ENCODE data around the gene GPC5. TPM values are rescaled to one million over a fixed set of nuclear protein-coding genes. Genes with fewer than 3 reads are reported as not detected.

GPC5 gene
- total RNA-seq, 1 experiment from 2014 or later = 0.26 TPM

DNA sequence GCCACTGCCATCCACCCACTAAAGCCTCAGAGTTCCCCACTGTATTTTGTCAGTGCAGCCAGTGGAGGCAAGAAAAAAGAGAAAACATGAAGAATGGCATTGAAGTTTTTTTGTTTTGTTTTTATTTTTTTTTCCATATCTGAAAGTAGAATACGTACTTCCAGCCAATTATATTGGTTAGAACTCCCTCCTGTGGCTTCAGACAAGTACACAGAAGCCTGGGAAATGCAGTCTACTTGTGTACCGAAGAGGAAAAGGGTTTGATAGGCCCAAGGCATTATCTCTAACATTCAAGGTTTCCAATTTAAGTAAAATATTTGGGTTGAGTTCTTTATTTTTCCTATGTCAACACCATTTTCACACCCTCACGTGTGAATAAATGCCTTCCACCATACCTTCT, 1131.9 kb downstream of the GPC5 start:
- no TSS peak for BruUV-seq (replicated peaks)
- intact Hi-C loops (cut with micrococcal nuclease; ENCODE audit: unreplicated experiment) = no loop called here
- H3K36me3 ChIP-seq (ENCODE audit: control insufficient read depth, insufficient read depth, low read length) = no peaks in the 10 kb centered on the region
- ChIA-PET POLR2A (no interaction called here), CTCF (no interaction called here)
- H3K9me3 ChIP-seq (ENCODE audit: control insufficient read depth, insufficient read depth, low read depth, low read length) = no peaks in the 10 kb centered on the region
- ATAC-seq = no peak
- no peaks in the 10 kb centered on the region for H3K4me1 ChIP-seq (ENCODE audit: control insufficient read depth, insufficient read depth, low read length)
- TF ChIP-seq SIN3A (IDR thresholded peaks at IDR 0.05; ENCODE audit: borderline replicate concordance, insufficient read depth, low read depth, low read length) (no peak), TCF7L2 (IDR thresholded peaks at IDR 0.05; ENCODE audit: low read depth, low read length) (no peak), POLR2AphosphoS5 (IDR thresholded peaks at IDR 0.05; ENCODE audit: low read depth, low read length) (no peak)
- TF ChIP-seq, protein P1, sequence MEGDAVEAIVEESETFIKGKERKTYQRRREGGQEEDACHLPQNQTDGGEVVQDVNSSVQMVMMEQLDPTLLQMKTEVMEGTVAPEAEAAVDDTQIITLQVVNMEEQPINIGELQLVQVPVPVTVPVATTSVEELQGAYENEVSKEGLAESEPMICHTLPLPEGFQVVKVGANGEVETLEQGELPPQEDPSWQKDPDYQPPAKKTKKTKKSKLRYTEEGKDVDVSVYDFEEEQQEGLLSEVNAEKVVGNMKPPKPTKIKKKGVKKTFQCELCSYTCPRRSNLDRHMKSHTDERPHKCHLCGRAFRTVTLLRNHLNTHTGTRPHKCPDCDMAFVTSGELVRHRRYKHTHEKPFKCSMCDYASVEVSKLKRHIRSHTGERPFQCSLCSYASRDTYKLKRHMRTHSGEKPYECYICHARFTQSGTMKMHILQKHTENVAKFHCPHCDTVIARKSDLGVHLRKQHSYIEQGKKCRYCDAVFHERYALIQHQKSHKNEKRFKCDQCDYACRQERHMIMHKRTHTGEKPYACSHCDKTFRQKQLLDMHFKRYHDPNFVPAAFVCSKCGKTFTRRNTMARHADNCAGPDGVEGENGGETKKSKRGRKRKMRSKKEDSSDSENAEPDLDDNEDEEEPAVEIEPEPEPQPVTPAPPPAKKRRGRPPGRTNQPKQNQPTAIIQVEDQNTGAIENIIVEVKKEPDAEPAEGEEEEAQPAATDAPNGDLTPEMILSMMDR (IDR thresholded peaks at IDR 0.05) = no peak
- TF ChIP-seq, protein P2, sequence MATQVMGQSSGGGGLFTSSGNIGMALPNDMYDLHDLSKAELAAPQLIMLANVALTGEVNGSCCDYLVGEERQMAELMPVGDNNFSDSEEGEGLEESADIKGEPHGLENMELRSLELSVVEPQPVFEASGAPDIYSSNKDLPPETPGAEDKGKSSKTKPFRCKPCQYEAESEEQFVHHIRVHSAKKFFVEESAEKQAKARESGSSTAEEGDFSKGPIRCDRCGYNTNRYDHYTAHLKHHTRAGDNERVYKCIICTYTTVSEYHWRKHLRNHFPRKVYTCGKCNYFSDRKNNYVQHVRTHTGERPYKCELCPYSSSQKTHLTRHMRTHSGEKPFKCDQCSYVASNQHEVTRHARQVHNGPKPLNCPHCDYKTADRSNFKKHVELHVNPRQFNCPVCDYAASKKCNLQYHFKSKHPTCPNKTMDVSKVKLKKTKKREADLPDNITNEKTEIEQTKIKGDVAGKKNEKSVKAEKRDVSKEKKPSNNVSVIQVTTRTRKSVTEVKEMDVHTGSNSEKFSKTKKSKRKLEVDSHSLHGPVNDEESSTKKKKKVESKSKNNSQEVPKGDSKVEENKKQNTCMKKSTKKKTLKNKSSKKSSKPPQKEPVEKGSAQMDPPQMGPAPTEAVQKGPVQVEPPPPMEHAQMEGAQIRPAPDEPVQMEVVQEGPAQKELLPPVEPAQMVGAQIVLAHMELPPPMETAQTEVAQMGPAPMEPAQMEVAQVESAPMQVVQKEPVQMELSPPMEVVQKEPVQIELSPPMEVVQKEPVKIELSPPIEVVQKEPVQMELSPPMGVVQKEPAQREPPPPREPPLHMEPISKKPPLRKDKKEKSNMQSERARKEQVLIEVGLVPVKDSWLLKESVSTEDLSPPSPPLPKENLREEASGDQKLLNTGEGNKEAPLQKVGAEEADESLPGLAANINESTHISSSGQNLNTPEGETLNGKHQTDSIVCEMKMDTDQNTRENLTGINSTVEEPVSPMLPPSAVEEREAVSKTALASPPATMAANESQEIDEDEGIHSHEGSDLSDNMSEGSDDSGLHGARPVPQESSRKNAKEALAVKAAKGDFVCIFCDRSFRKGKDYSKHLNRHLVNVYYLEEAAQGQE (IDR thresholded peaks at IDR 0.05; ENCODE audit: insufficient read depth in 1 of 2, low read depth in 2 of 2, low read length in 1 of 2) = no peak
- in situ Hi-C loops (cut with HindIII; ENCODE audit: low pct_unique_long_range_greater_than_20kb, low sequenced_read_pairs) = no loop called here
- no peak for DNase-seq (ENCODE audit: low read depth, low spot score)
- H3K4me3 ChIP-seq (ENCODE audit: low read depth in 2 of 2, low read length in 2 of 2) = no peak overlapping the region
- no peak overlapping the region for H3K27ac ChIP-seq (ENCODE audit: low read length)
- H3K27me3 ChIP-seq (ENCODE audit: control insufficient read depth, insufficient read depth, low read length) = no peaks in the 10 kb centered on the region

DNA sequence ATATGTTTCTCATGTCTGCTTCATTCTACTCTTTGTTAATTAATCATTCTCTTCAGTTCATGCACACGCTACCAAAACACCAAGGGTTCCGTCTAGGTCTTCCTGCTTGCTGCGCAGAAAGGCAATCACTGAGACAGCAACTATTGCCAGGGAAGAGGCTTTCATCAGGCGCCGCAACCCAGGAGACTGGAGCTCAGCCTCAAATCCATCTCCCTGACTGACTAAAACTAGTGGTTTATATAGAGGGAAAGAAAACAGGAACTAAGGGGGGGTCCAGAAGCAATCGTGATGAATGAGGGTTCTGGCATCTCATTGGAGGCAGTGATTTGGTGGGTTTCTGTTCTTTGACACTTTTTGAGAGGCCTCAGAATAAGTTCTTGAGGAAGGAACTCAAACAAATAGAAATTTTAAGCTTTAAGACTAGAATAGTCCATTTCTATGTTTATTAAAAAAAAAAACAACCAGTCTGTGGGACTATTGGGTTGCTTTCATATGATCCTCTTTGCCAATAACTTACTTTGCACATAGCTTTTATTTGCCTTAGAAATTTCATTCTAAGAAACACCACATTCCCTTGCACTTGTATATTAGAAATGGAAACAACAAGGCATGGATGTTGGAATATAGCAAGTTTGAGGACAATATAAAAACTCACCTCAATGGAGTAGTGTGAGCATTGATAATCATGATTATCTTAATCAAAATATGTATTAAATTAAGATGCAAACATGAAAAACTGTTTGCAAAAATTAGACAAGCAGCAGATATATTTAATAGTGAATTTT, 1137.0 kb downstream of the GPC5 start:
- Histone ChIP-seq H3K4me3 (ENCODE audit: low read depth in 2 of 2, low read length in 2 of 2) (no peak overlapping the region), H3K27ac (ENCODE audit: low read length) (no peak overlapping the region), H3K9me3 (ENCODE audit: control insufficient read depth, insufficient read depth, low read depth, low read length) (no peaks in the 10 kb centered on the region), H3K4me1 (ENCODE audit: control insufficient read depth, insufficient read depth, low read length) (no peaks in the 10 kb centered on the region), H3K27me3 (ENCODE audit: control insufficient read depth, insufficient read depth, low read length) (no peaks in the 10 kb centered on the region), H3K36me3 (ENCODE audit: control insufficient read depth, insufficient read depth, low read length) (no peaks in the 10 kb centered on the region)
- DNase-seq (ENCODE audit: low read depth, low spot score) (no peak), ATAC-seq (no peak)
- POLR2A ChIA-PET = no interaction called here
- no TSS peak for BruUV-seq (replicated peaks)
- TF ChIP-seq, protein P2 (IDR thresholded peaks at IDR 0.05; ENCODE audit: insufficient read depth in 1 of 2, low read depth in 2 of 2, low read length in 1 of 2) = no peak
- TF ChIP-seq SIN3A (IDR thresholded peaks at IDR 0.05; ENCODE audit: borderline replicate concordance, insufficient read depth, low read depth, low read length) (no peak), POLR2AphosphoS5 (IDR thresholded peaks at IDR 0.05; ENCODE audit: low read depth, low read length) (no peak), TCF7L2 (IDR thresholded peaks at IDR 0.05; ENCODE audit: low read depth, low read length) (no peak)
- TF ChIP-seq, protein P1 (IDR thresholded peaks at IDR 0.05) = no peak
- intact Hi-C loops (cut with micrococcal nuclease; ENCODE audit: unreplicated experiment) (no loop called here), in situ Hi-C loops (cut with HindIII; ENCODE audit: low pct_unique_long_range_greater_than_20kb, low sequenced_read_pairs) (no loop called here)
- CTCF ChIA-PET = no interaction called here
